ENCODE data around the gene ESPN.
"Not testable (repeated sequence)": the region's sequence is repeated elsewhere in the genome, so short reads cannot be mapped to it uniquely, and the experiment has no call there.

ESPN gene

GRCh38 chr1:6448749-6449631 is 24.4 kb downstream of the ESPN start:
- DNase-seq, result no peak

GRCh38 chr1:6450005-6450450 is 25.5 kb downstream of the ESPN start:
- DNase-seq, result no peak

- not testable (repeated sequence) for DNase-seq
These were observed 25.9 kb downstream of the ESPN start for GRCh38 chr1:6450486-6450885.

- DNase-seq, result no peak
These were observed 26.4 kb downstream of the ESPN start for GRCh38 chr1:6450943-6451373.

GRCh38 chr1:6453895-6454855 is 29.6 kb downstream of the ESPN start:
- not testable (repeated sequence) for DNase-seq

GRCh38 chr1:6454856-6455751 is 30.5 kb downstream of the ESPN start:
- DNase-seq, result no peak

GRCh38 chr1:6455752-6456520 is 31.4 kb downstream of the ESPN start:
- DNase-seq, result not testable (repeated sequence)

- DNase-seq, result no peak
These were observed 32.4 kb downstream of the ESPN start for GRCh38 chr1:6456800-6457466.

- DNase-seq, result peak; percentile 64
These were observed 35.3 kb downstream of the ESPN start for GRCh38 chr1:6459850-6460265.

- DNase-seq, result no peak
These were observed 35.9 kb downstream of the ESPN start for GRCh38 chr1:6460301-6461050.

GRCh38 chr1:6461051-6461530 is 36.5 kb downstream of the ESPN start:
- no peak for DNase-seq

GRCh38 chr1:6461538-6462411 is 37.2 kb downstream of the ESPN start:
- DNase-seq, result no peak

- DNase-seq, result no peak
These were observed 38.0 kb downstream of the ESPN start for GRCh38 chr1:6462412-6463119.

- DNase-seq, result no peak
These were observed 38.5 kb downstream of the ESPN start for GRCh38 chr1:6463120-6463412.

- peak; percentile 64 for DNase-seq
These were observed 39.9 kb downstream of the ESPN start for GRCh38 chr1:6464514-6464836.

GRCh38 chr1:6464915-6465314 is 40.3 kb downstream of the ESPN start:
- DNase-seq, result no peak

GRCh38 chr1:6465461-6466005 is 41.0 kb downstream of the ESPN start:
- DNase-seq, result peak; percentile 48

GRCh38 chr1:6466023-6466422 is 41.4 kb downstream of the ESPN start, which contains the start of gene TNFRSF25:
TSS of gene TNFRSF25 (minus strand) at chr1:6466173. CDS start at chr1:6466107, 66 bp downstream.
- no peak for DNase-seq
